ENCODE results near the gene C22orf42. TPM values are rescaled to one million over a fixed set of nuclear protein-coding genes. Genes with fewer than 3 reads are reported as not detected.
A peak's percentile ranks its signal among the peaks of the same experiment; 100 is the strongest.
"Not testable (repeated sequence)": the region's sequence is repeated elsewhere in the genome, so short reads cannot be mapped to it uniquely, and the experiment has no call there.

The C22orf42 gene
- total RNA-seq, 2 donors from 2014 or later = not detected

- DNase-seq; ATAC-seq; intact Hi-C loops (cut with DNase I, micrococcal nuclease): not testable (repeated sequence)
Measured at GRCh38 chr22:32193346-32193745, 34.2 kb upstream of the C22orf42 start.

- DNase-seq; ATAC-seq; intact Hi-C loops (cut with DNase I, micrococcal nuclease): not testable (repeated sequence)
Measured at GRCh38 chr22:32191021-32191420, 31.9 kb upstream of the C22orf42 start.

- intact Hi-C loops (cut with DNase I, micrococcal nuclease) = no loop called here
- ATAC-seq (no peak), DNase-seq (no peak)
Measured at GRCh38 chr22:32185821-32186220, 26.7 kb upstream of the C22orf42 start.

- no peak for ATAC-seq
- intact Hi-C loops (cut with DNase I, micrococcal nuclease) = no loop called here
Measured at GRCh38 chr22:32183625-32184024, 24.5 kb upstream of the C22orf42 start.

GRCh38 chr22:32181043-32181442 lies 21.9 kb upstream of the C22orf42 start:
- DNase-seq (no peak), ATAC-seq (no peak)
- intact Hi-C loops (cut with DNase I, micrococcal nuclease) = no loop called here

More at GRCh38 chr22:32183625-32184024, 24.5 kb upstream of the C22orf42 start:
- no peak for DNase-seq

GRCh38 chr22:32177221-32177765 lies 18.2 kb upstream of the C22orf42 start:
- intact Hi-C loops (cut with DNase I, micrococcal nuclease) = no loop called here
- ATAC-seq (no peak), DNase-seq (no peak)

GRCh38 chr22:32175683-32176644 lies 16.9 kb upstream of the C22orf42 start:
- DNase-seq (no peak), ATAC-seq (no peak)
- intact Hi-C loops (cut with DNase I, micrococcal nuclease) = no loop called here

- intact Hi-C loops (cut with DNase I, micrococcal nuclease) = no loop called here
- no peak for ATAC-seq
- DNase-seq = no peak
Measured at GRCh38 chr22:32175115-32175514, 16.0 kb upstream of the C22orf42 start.

GRCh38 chr22:32165681-32166080 lies 6.6 kb upstream of the C22orf42 start:
- no peak for DNase-seq
- peak; percentile 89 for ATAC-seq
- intact Hi-C loops (cut with DNase I, micrococcal nuclease) = no loop called here

- no peak for ATAC-seq
- intact Hi-C loops (cut with DNase I, micrococcal nuclease) = no loop called here
Measured at GRCh38 chr22:32164075-32164860, 5.2 kb upstream of the C22orf42 start.

GRCh38 chr22:32160411-32160810 lies 1.3 kb upstream of the C22orf42 start:
- DNase-seq; ATAC-seq; intact Hi-C loops (cut with DNase I, micrococcal nuclease): not testable (repeated sequence)

More at GRCh38 chr22:32164075-32164860, 5.2 kb upstream of the C22orf42 start:
- DNase-seq = no peak

- intact Hi-C loops (cut with DNase I, micrococcal nuclease); DNase-seq; ATAC-seq: not testable (repeated sequence)
Measured at GRCh38 chr22:32157632-32158031, 1.5 kb downstream of the C22orf42 start.

GRCh38 chr22:32154727-32155126 lies 4.4 kb downstream of the C22orf42 start:
- intact Hi-C loops (cut with DNase I, micrococcal nuclease); ATAC-seq; DNase-seq: not testable (repeated sequence)

GRCh38 chr22:32151641-32152040 lies 7.5 kb downstream of the C22orf42 start:
- DNase-seq; intact Hi-C loops (cut with DNase I, micrococcal nuclease); ATAC-seq: not testable (repeated sequence)

GRCh38 chr22:32150647-32151046 lies 8.5 kb downstream of the C22orf42 start:
- intact Hi-C loops (cut with DNase I, micrococcal nuclease); DNase-seq; ATAC-seq: not testable (repeated sequence)

- DNase-seq; ATAC-seq; intact Hi-C loops (cut with DNase I, micrococcal nuclease): not testable (repeated sequence)
Measured at GRCh38 chr22:32148372-32148771, 10.7 kb downstream of the C22orf42 start.

- ATAC-seq; DNase-seq; intact Hi-C loops (cut with DNase I, micrococcal nuclease): not testable (repeated sequence)
Measured at GRCh38 chr22:32147128-32147527, 12.0 kb downstream of the C22orf42 start.

- intact Hi-C loops (cut with DNase I, micrococcal nuclease) = no loop called here
- no peak for DNase-seq
Measured at GRCh38 chr22:32144496-32145274, 14.4 kb downstream of the C22orf42 start.

More at GRCh38 chr22:32144496-32145274, 14.4 kb downstream of the C22orf42 start:
- ATAC-seq = no peak
